Ascending aorta (tissue), 2 donors: ENCODE measurements around the gene HLA-DRA. TPM values are rescaled to one million over a fixed set of nuclear protein-coding genes. Genes with fewer than 3 reads are reported as not detected.

Source experiments
- DNase-seq, 2 donors: peaks; one replicate each; pipeline ENCODE4 v3.0.0-alpha.2; 2019; ENCODE audit warnings: low spot score in 2 of 2
- H3K27ac ChIP-seq, 2 donors: fragments of 200-600 bp; sonication (generic); one replicate each; pipeline ENCODE4 v1.5.1; 2016 to 2017; ENCODE audit warnings: mild to moderate bottlenecking in 1 of 2
- H3K27me3 ChIP-seq: fragments of 200-600 bp; sonication (generic); one replicate; pipeline ENCODE4 v1.5.1; 2017
- H3K36me3 ChIP-seq, 2 donors: fragments of 200-600 bp; sonication (generic); one replicate each; pipeline ENCODE4 v1.5.1; 2016
- H3K4me1 ChIP-seq, 2 donors: fragments of 200-600 bp; sonication (generic); one replicate each; pipeline ENCODE4 v1.5.1; 2016 to 2017; ENCODE audit warnings: mild to moderate bottlenecking in 1 of 2
- H3K4me3 ChIP-seq, 2 donors: fragments of 200-600 bp; sonication (generic); one replicate each; pipeline ENCODE4 v1.5.1; 2016 to 2017; ENCODE audit warnings: mild to moderate bottlenecking in 1 of 2
- H3K9me3 ChIP-seq, 2 donors: fragments of 200-600 bp; sonication (generic); one replicate each; pipeline ENCODE4 v1.5.1; 2016
- CTCF ChIP-seq, 3 experiments: fragments of 200-600 bp in 2 of 3; fragments of 450-650 bp in 1 of 3; sonication (generic) in 2 of 3; IDR thresholded peaks; one replicate each; pipeline ENCODE4 v1.5.1; 2016 to 2019; ENCODE audit warnings: antibody characterized with exemption in 3 of 3, mild to moderate bottlenecking in 1 of 3, moderate library complexity in 1 of 3
- intact Hi-C: fragments of 100-400 bp; cut with DNase I; formaldehyde crosslinking; loops from one replicate; pipeline ENCODE4 v1.15.1; 2023
- total RNA-seq: library from RNA; depleted of rRNA; stranded (reverse); fragments of >200 nt; gene quantifications from one replicate; pipeline ENCODE4 v1.1.0, GENCODE V29; 2016

HLA-DRA gene
- total RNA-seq, 1 donor from 2014 or later: 220 TPM

GRCh38 chr6:32449088-32449736, 9.5 kb downstream of the HLA-DRA start:
- no peaks in the 10 kb centered on the region for H3K27me3 ChIP-seq
- H3K36me3 ChIP-seq: no peaks in the 10 kb centered on the region
- no peaks in the 10 kb centered on the region for H3K4me1 ChIP-seq
- intact Hi-C loops: no loop called here
- no peak for TF ChIP-seq CTCF (IDR thresholded peaks at IDR 0.05)
- no peak overlapping the region for H3K27ac ChIP-seq
- no peak overlapping the region for H3K4me3 ChIP-seq
- H3K9me3 ChIP-seq: no peaks in the 10 kb centered on the region
- DNase-seq: no peak

- no peaks in the 10 kb centered on the region for H3K9me3 ChIP-seq
- no peaks in the 10 kb centered on the region for H3K36me3 ChIP-seq
- no peak for DNase-seq
- no peak overlapping the region for H3K27ac ChIP-seq
- H3K4me3 ChIP-seq: no peak overlapping the region
- TF ChIP-seq CTCF (IDR thresholded peaks at IDR 0.05): no peak
- intact Hi-C loops: no loop called here
- H3K4me1 ChIP-seq: no peaks in the 10 kb centered on the region
- H3K27me3 ChIP-seq: no peaks in the 10 kb centered on the region
These were observed 17.4 kb downstream of the HLA-DRA start for GRCh38 chr6:32457054-32457453.

GRCh38 chr6:32459781-32460424, 20.2 kb downstream of the HLA-DRA start:
- no peaks in the 10 kb centered on the region for H3K27me3 ChIP-seq

GRCh38 chr6:32460528-32460927, 20.8 kb downstream of the HLA-DRA start:
- no peaks in the 10 kb centered on the region for H3K9me3 ChIP-seq
- no peak overlapping the region for H3K4me3 ChIP-seq
- intact Hi-C loops: no loop called here
- no peak for TF ChIP-seq CTCF (IDR thresholded peaks at IDR 0.05)
- DNase-seq: no peak
- no peaks in the 10 kb centered on the region for H3K36me3 ChIP-seq
- H3K4me1 ChIP-seq: no peaks in the 10 kb centered on the region
- no peak overlapping the region for H3K27ac ChIP-seq
- H3K27me3 ChIP-seq: no peaks in the 10 kb centered on the region

More at GRCh38 chr6:32459781-32460424, 20.2 kb downstream of the HLA-DRA start:
- no peaks in the 10 kb centered on the region for H3K4me1 ChIP-seq
- no peaks in the 10 kb centered on the region for H3K9me3 ChIP-seq
- DNase-seq: no peak
- H3K27ac ChIP-seq: no peak overlapping the region
- no peak overlapping the region for H3K4me3 ChIP-seq
- intact Hi-C loops: no loop called here
- no peak for TF ChIP-seq CTCF (IDR thresholded peaks at IDR 0.05)
- no peaks in the 10 kb centered on the region for H3K36me3 ChIP-seq

GRCh38 chr6:32461493-32461892, 21.8 kb downstream of the HLA-DRA start:
- intact Hi-C loops: no loop called here
- Histone ChIP-seq H3K4me3 (no peak overlapping the region), H3K4me1 (no peaks in the 10 kb centered on the region), H3K27ac (no peak overlapping the region), H3K36me3 (no peaks in the 10 kb centered on the region), H3K27me3 (no peaks in the 10 kb centered on the region), H3K9me3 (no peaks in the 10 kb centered on the region)
- DNase-seq: no peak
- no peak for TF ChIP-seq CTCF (IDR thresholded peaks at IDR 0.05)
